H9 (cell line): ENCODE results near the gene PP2D1. TPM values are rescaled to one million over a fixed set of nuclear protein-coding genes. Genes with fewer than 3 reads are reported as not detected.

Source experiments
- DNase-seq: peaks from one replicate; pipeline ENCODE4 v3.0.0-alpha.2; 2017
- H2AFZ ChIP-seq: one replicate; pipeline ENCODE4 v1.6.1; 2013; ENCODE audit warnings: mild to moderate bottlenecking, low read length, control low read depth, moderate library complexity
- H2AK5ac ChIP-seq: 2 replicates; pipeline ENCODE4 v1.6.1; 2013; ENCODE audit warnings: low read length, control low read depth, mixed read lengths; ENCODE audit not compliant: insufficient read length
- H2BK120ac ChIP-seq: one replicate; pipeline ENCODE4 v1.6.1; 2013; ENCODE audit warnings: low read depth, mild to moderate bottlenecking, low read length, control low read depth, inconsistent platforms; ENCODE audit not compliant: poor library complexity, severe bottlenecking
- H2BK12ac ChIP-seq: 2 replicates; pipeline ENCODE4 v1.6.1; 2013; ENCODE audit warnings: low read length, control low read depth, mixed read lengths, low read depth; ENCODE audit not compliant: insufficient read length
- H2BK15ac ChIP-seq: 2 replicates; pipeline ENCODE4 v1.6.1; 2013; ENCODE audit warnings: low read depth, low read length, control low read depth
- H2BK20ac ChIP-seq: one replicate; pipeline ENCODE4 v1.6.1; 2013; ENCODE audit warnings: low read depth, mild to moderate bottlenecking, low read length, control low read depth, inconsistent platforms; ENCODE audit not compliant: poor library complexity, severe bottlenecking
- H2BK5ac ChIP-seq: 2 replicates; pipeline ENCODE4 v1.6.1; 2013; ENCODE audit warnings: low read length, control low read depth, mixed read lengths; ENCODE audit not compliant: insufficient read length
- H3K14ac ChIP-seq: 2 replicates; pipeline ENCODE4 v1.6.1; 2013; ENCODE audit warnings: low read length, control low read depth; ENCODE audit not compliant: insufficient read depth
- H3K18ac ChIP-seq: 2 replicates; pipeline ENCODE4 v1.6.1; 2013; ENCODE audit warnings: low read depth, mild to moderate bottlenecking, mixed read lengths, low read length, control low read depth; ENCODE audit not compliant: insufficient read length
- H3K23ac ChIP-seq: 2 replicates; pipeline ENCODE4 v1.6.1; 2013; ENCODE audit warnings: low read length, control low read depth, mixed read lengths, low read depth; ENCODE audit not compliant: insufficient read length
- H3K23me2 ChIP-seq: 2 replicates; pipeline ENCODE4 v1.6.1; 2013; ENCODE audit warnings: low read depth, mild to moderate bottlenecking, mixed read lengths, low read length, control low read depth; ENCODE audit not compliant: insufficient read length, poor library complexity, severe bottlenecking
- H3K27ac ChIP-seq: 2 replicates; pipeline ENCODE4 v1.5.1; 2013; ENCODE audit warnings: low read length, control low read depth, mixed read lengths, low read depth; ENCODE audit not compliant: insufficient read length
- H3K27me3 ChIP-seq: 2 replicates; pipeline ENCODE4 v1.6.1; 2013; ENCODE audit warnings: low read length, control low read depth, inconsistent platforms; ENCODE audit not compliant: insufficient read depth
- H3K4ac ChIP-seq: 2 replicates; pipeline ENCODE4 v1.6.1; 2013; ENCODE audit warnings: low read depth, mild to moderate bottlenecking, control low read depth, inconsistent platforms, low read length, moderate library complexity
- H3K4me1 ChIP-seq: 2 replicates; pipeline ENCODE4 v1.6.1; 2013; ENCODE audit warnings: low read length, control low read depth, inconsistent platforms; ENCODE audit not compliant: insufficient read depth
- H3K4me2 ChIP-seq: 2 replicates; pipeline ENCODE4 v1.6.1; 2013; ENCODE audit warnings: low read length, control low read depth, mixed read lengths; ENCODE audit not compliant: insufficient read length, insufficient read depth
- H3K56ac ChIP-seq: 2 replicates; pipeline ENCODE4 v1.6.1; 2013; ENCODE audit warnings: low read depth, mild to moderate bottlenecking, mixed read lengths, low read length, control low read depth; ENCODE audit not compliant: insufficient read length
- H3K79me1 ChIP-seq: 2 replicates; pipeline ENCODE4 v1.6.1; 2013; ENCODE audit warnings: low read depth, mild to moderate bottlenecking, moderate library complexity, low read length, control low read depth, inconsistent platforms; ENCODE audit not compliant: insufficient read depth, poor library complexity, severe bottlenecking
- H3K79me2 ChIP-seq: 2 replicates; pipeline ENCODE4 v1.6.1; 2013; ENCODE audit warnings: low read length, control low read depth, inconsistent platforms; ENCODE audit not compliant: insufficient read depth
- H3K9ac ChIP-seq: 2 replicates; pipeline ENCODE4 v1.6.1; 2013; ENCODE audit warnings: low read length, control low read depth, mixed read lengths; ENCODE audit not compliant: insufficient read length; ENCODE audit errors: extremely low read depth
- H3K9me3 ChIP-seq: one replicate; pipeline ENCODE4 v1.6.1; 2013; ENCODE audit warnings: low read depth, low read length, inconsistent platforms; ENCODE audit not compliant: control insufficient read depth
- H3T11ph ChIP-seq: one replicate; pipeline ENCODE4 v1.6.1; 2013; ENCODE audit warnings: mild to moderate bottlenecking, low read length, control low read depth, inconsistent platforms
- H4K20me1 ChIP-seq: one replicate; pipeline ENCODE4 v1.6.1; 2013; ENCODE audit not compliant: control insufficient read depth, insufficient read length, insufficient read depth
- H4K5ac ChIP-seq: 2 replicates; pipeline ENCODE4 v1.6.1; 2013; ENCODE audit warnings: low read depth, mild to moderate bottlenecking, mixed read lengths, low read length, control low read depth; ENCODE audit not compliant: insufficient read length
- H4K8ac ChIP-seq: replicated peaks from 2 replicates; pipeline ENCODE4 v1.6.1; 2013; ENCODE audit warnings: low read length, control low read depth, mixed read lengths, low read depth; ENCODE audit not compliant: insufficient read length
- H4K91ac ChIP-seq: 2 replicates; pipeline ENCODE4 v1.6.1; 2013; ENCODE audit warnings: low read depth, mild to moderate bottlenecking, moderate library complexity, mixed read lengths, low read length, control low read depth; ENCODE audit not compliant: insufficient read length
- H3K27ac Mint-ChIP-seq, 3 experiments: 2 replicates in 2 of 3; 3 replicates in 1 of 3; pipeline ENCODE4 v1.8.0; 2020 to 2021; ENCODE audit warnings: mixed read lengths in 3 of 3, mild to moderate bottlenecking in 1 of 3, moderate library complexity in 1 of 3
- H3K27me3 Mint-ChIP-seq: 2 replicates; pipeline ENCODE4 v1.8.0; 2021; ENCODE audit warnings: low read depth, mild to moderate bottlenecking, moderate library complexity, mixed read lengths
- H3K36me3 Mint-ChIP-seq, 3 experiments: 2 replicates in 2 of 3; 3 replicates in 1 of 3; pipeline ENCODE4 v1.8.0; 2020 to 2021; ENCODE audit warnings: low read depth in 3 of 3, mixed read lengths in 3 of 3; ENCODE audit not compliant: insufficient read depth in 1 of 3
- H3K4me1 Mint-ChIP-seq, 2 experiments: 2 replicates each; pipeline ENCODE4 v1.8.0; 2020; ENCODE audit warnings: mixed read lengths in 2 of 2
- H3K4me3 Mint-ChIP-seq, 2 experiments: 2 replicates in 1 of 2; 3 replicates in 1 of 2; pipeline ENCODE4 v1.8.0; 2020 to 2021; ENCODE audit warnings: mild to moderate bottlenecking in 2 of 2, mixed read lengths in 2 of 2, moderate library complexity in 1 of 2
- H3K9me3 Mint-ChIP-seq, 2 experiments: 2 replicates in 1 of 2; 3 replicates in 1 of 2; pipeline ENCODE4 v1.8.0; 2020; ENCODE audit warnings: mild to moderate bottlenecking in 2 of 2, mixed read lengths in 2 of 2, moderate library complexity in 1 of 2
- CTCF ChIP-seq: fragments of 200-600 bp; sonication (generic); conservative IDR thresholded peaks from 3 replicates; pipeline ENCODE4 v1.8.0; 2021; ENCODE audit warnings: antibody characterized with exemption, mild to moderate bottlenecking
- WGBS: extraction: QIAGEN DNeasy Blood & Tissue Kit; methylation state at CpG from one replicate; pipeline ENCODE4 v1.1.7; 2013; ENCODE audit warnings: missing lambda C conversion rate, low lambda C conversion rate, mixed read lengths; ENCODE audit not compliant: insufficient read length; ENCODE audit errors: extremely low coverage; 5-methylcytosine and 5-hydroxymethylcytosine counted together
- total RNA-seq: library from RNA; stranded (reverse); gene quantifications from 2 replicates; pipeline ENCODE4 v1.2.1, GENCODE V29; 2021

Gene PP2D1
- total RNA-seq, 1 experiment from 2014 or later: not detected

- Histone ChIP-seq H3K9me3 (no peaks in the 10 kb centered on the region), H3K9ac (no peak overlapping the region), H3K27me3 (no peaks in the 10 kb centered on the region), H3K79me2 (no peaks in the 10 kb centered on the region), H2BK5ac (no peak overlapping the region), H3K23ac (no peak overlapping the region), H2BK15ac (no peak overlapping the region), H3K14ac (no peak overlapping the region), H3K4ac (no peak overlapping the region), H4K5ac (no peak overlapping the region), H2BK12ac (no peak overlapping the region), H3K4me1 (no peaks in the 10 kb centered on the region), H2BK20ac (no peak overlapping the region), H3K18ac (no peak overlapping the region), H2AFZ (no peak overlapping the region), H4K8ac (no peak overlapping the region), H4K20me1 (no peaks in the 10 kb centered on the region), H3K4me2 (no peak overlapping the region), H2BK120ac (no peak overlapping the region), H2AK5ac (no peak overlapping the region), H3K56ac (no peak overlapping the region), H3K27ac (no peak overlapping the region), H3K23me2 (no peaks in the 10 kb centered on the region), H3K79me1 (no peaks in the 10 kb centered on the region), H4K91ac (no peak overlapping the region), H3T11ph (no peak overlapping the region)
- Mint-ChIP-seq H3K4me3 (no peak overlapping the region), H3K27me3 (no peaks in the 10 kb centered on the region), H3K4me1 (no peaks in the 10 kb centered on the region), H3K36me3 (peaks cover 0 to 4% (median 0%) of the 10 kb centered on the region in 3 experiments; a peak in 1 of 7 replicates), H3K27ac (no peak overlapping the region), H3K9me3 (no peaks in the 10 kb centered on the region)
- TF ChIP-seq CTCF: no peak
- no CpG with 5 or more reads among the region's 4 CpGs for WGBS
- no peak for DNase-seq
These were observed 49.1 kb upstream of the PP2D1 start for GRCh38 chr3:20060974-20061685.
